K562 (cell line): ENCODE measurements around the gene ATL1. TPM values are rescaled to one million over a fixed set of nuclear protein-coding genes. Genes with fewer than 3 reads are reported as not detected.
A peak's percentile ranks its signal among the peaks of the same experiment; 100 is the strongest.

ENCODE experiments used
- BCOR ChIP-seq: fragments of 450-650 bp; IDR thresholded peaks from 2 replicates; pipeline ENCODE4 v1.6.1; 2016
- CHD1 ChIP-seq: fragments of 200-600 bp; sonication (generic); IDR thresholded peaks from one replicate; pipeline ENCODE4 v1.6.1; 2012; ENCODE audit warnings: mild to moderate bottlenecking, moderate library complexity, low read length, inconsistent platforms
- DLX4 ChIP-seq: fragments of 250-450 bp; sonication (Bioruptor Pico); IDR thresholded peaks from 2 replicates; pipeline ENCODE4 v1.6.1; 2021; ENCODE audit warnings: mild to moderate bottlenecking
- E2F4 ChIP-seq: sonication (generic); formaldehyde crosslinking; IDR thresholded peaks from 2 replicates; pipeline ENCODE4 v1.8.0; 2022; ENCODE audit warnings: mild to moderate bottlenecking, low read depth, missing genetic modification reagents
- ERF ChIP-seq: fragments of 450-650 bp; formaldehyde crosslinking; IDR thresholded peaks from 2 replicates; pipeline ENCODE4 v1.4.0; 2020; ENCODE audit warnings: mild to moderate bottlenecking, mixed read lengths
- FOXA1 ChIP-seq: fragments of 450-650 bp; IDR thresholded peaks from 2 replicates; pipeline ENCODE4 v1.6.1; 2016; ENCODE audit warnings: mild to moderate bottlenecking, borderline replicate concordance
- FOXP1 ChIP-seq: sonication (generic); formaldehyde crosslinking; IDR thresholded peaks from 2 replicates; pipeline ENCODE4 v1.8.0; 2022; ENCODE audit warnings: mild to moderate bottlenecking, missing genetic modification reagents
- HMGN3 ChIP-seq: IDR thresholded peaks from 2 replicates; pipeline ENCODE4 v1.6.1; 2011; ENCODE audit warnings: borderline replicate concordance, low read depth, mild to moderate bottlenecking, mixed read lengths, low read length; ENCODE audit not compliant: insufficient read length; ENCODE audit errors: extremely low read depth
- ID3 ChIP-seq, 2 experiments: fragments of 250-450 bp in 1 of 2; fragments of 450-650 bp in 1 of 2; sonication (Bioruptor Pico) in 1 of 2; IDR thresholded peaks; 2 replicates each; pipeline versions ENCODE4 v1.6.1 to v1.8.0; 2016 to 2021; ENCODE audit warnings: mild to moderate bottlenecking in 2 of 2, moderate library complexity in 2 of 2, missing compliant biosample characterization in 1 of 2, missing genetic modification characterization in 1 of 2
- POLR2A ChIP-seq: fragments of 450-650 bp; conservative IDR thresholded peaks from 2 replicates; pipeline ENCODE4 v1.6.1; 2016
- U2AF1 ChIP-seq: fragments of 200-400 bp; formaldehyde crosslinking; optimal IDR thresholded peaks from 2 replicates; pipeline ENCODE3; 2017; ENCODE audit warnings: mild to moderate bottlenecking, low read depth, low read length, moderate library complexity
- ZNF146 ChIP-seq: IDR thresholded peaks from one replicate; pipeline ENCODE4 v1.6.1; 2018; ENCODE audit warnings: missing compliant biosample characterization; ENCODE audit not compliant: unreplicated experiment
- ZNF165 ChIP-seq: fragments of 250-450 bp; sonication (Bioruptor Pico); IDR thresholded peaks from 2 replicates; pipeline ENCODE4 v1.4.0; 2020; ENCODE audit warnings: borderline replicate concordance
- polyA plus RNA-seq, 8 experiments: library from polyadenylated mRNA; depleted of rRNA in 4 of 8; stranded (reverse) in 5 of 8; unstranded in 3 of 8; fragments of >200 nt; fragmentation: Nextera tagmentation in 2 of 8; fragmentation: Illumina TruSeq in 1 of 8; extraction: Ambion mirVana in 2 of 8; extraction: Trizol in 1 of 8; gene quantifications; 2 replicates each; pipeline versions ENCODE4 v1.2.1 to v1.2.3, GENCODE V29; 2011 to 2014; ENCODE audit warnings: inconsistent platforms in 1 of 8, missing spikeins in 1 of 8
- total RNA-seq, 7 experiments: library from RNA; depleted of rRNA in 6 of 7; stranded (reverse); fragments of >200 nt in 6 of 7; fragmentation: Illumina TruSeq in 2 of 7; extraction: Trizol in 2 of 7; gene quantifications; 2 replicates each; pipeline versions ENCODE4 v1.2.1 to v1.2.3, GENCODE V29; 2011 to 2021; ENCODE audit warnings: low replicate concordance in 1 of 7
- TF ChIP-seq, protein P1 (sequence below): sonication (generic); formaldehyde crosslinking; IDR thresholded peaks from 2 replicates; pipeline ENCODE4 v1.8.0; 2022; ENCODE audit warnings: mild to moderate bottlenecking, missing genetic modification reagents
- TF ChIP-seq, protein P2 (sequence below): sonication (generic); formaldehyde crosslinking; IDR thresholded peaks from 2 replicates; pipeline ENCODE4 v1.8.0; 2023; ENCODE audit warnings: mild to moderate bottlenecking, missing genetic modification reagents

Gene ATL1
- total and polyA plus RNA-seq, 9 of the 15 experiments (the other 6 are each of a cell fraction or from before 2014, with no cell fraction given): 0.04 to 0.16 (median 0.07) TPM; not detected in 4

DNA sequence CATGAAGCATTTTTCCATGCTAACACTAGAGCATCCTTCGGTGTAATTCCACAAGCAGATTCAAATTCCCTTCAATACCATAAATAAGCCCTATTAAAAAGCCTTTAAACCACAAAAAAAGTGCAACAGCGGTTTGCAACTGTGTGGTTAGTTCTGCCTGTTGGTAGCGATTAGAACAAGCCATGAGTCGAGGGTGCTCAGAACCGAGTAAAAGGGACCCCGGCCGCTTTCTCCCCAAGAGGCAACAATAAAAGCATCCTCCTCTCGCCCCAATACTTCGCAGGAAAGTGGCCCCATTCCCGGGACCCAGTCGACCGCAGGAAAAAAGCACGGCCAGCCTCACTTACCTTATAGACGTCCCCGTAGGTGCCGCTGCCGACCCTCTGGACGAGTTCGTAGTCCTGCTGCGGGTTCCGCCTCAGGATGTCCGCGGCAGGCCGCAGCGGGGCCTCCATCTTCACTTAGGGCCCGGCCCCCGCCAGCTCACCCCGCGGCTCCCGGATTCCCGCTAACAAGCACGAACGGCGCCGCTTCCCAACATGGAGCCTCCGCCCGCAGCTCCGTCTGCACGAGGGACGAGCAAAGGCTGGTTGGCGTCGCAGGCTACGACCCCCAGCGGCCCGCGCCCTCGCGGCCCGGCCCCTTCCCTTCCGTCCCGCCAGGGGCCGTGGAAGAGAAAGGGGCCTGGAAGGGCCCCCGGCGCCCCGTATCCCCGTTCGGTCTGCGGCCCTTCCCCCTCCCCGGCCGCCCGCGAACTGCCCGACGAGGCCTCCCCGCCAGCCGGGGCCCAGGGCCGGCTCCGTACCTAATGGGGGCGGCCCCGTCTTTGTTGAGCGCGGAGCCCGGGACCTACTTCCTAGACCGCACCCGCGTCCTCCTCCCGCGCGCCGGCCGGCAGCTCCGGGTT is 28.1 kb upstream of the ATL1 start (continued):
- TF ChIP-seq, protein P1, sequence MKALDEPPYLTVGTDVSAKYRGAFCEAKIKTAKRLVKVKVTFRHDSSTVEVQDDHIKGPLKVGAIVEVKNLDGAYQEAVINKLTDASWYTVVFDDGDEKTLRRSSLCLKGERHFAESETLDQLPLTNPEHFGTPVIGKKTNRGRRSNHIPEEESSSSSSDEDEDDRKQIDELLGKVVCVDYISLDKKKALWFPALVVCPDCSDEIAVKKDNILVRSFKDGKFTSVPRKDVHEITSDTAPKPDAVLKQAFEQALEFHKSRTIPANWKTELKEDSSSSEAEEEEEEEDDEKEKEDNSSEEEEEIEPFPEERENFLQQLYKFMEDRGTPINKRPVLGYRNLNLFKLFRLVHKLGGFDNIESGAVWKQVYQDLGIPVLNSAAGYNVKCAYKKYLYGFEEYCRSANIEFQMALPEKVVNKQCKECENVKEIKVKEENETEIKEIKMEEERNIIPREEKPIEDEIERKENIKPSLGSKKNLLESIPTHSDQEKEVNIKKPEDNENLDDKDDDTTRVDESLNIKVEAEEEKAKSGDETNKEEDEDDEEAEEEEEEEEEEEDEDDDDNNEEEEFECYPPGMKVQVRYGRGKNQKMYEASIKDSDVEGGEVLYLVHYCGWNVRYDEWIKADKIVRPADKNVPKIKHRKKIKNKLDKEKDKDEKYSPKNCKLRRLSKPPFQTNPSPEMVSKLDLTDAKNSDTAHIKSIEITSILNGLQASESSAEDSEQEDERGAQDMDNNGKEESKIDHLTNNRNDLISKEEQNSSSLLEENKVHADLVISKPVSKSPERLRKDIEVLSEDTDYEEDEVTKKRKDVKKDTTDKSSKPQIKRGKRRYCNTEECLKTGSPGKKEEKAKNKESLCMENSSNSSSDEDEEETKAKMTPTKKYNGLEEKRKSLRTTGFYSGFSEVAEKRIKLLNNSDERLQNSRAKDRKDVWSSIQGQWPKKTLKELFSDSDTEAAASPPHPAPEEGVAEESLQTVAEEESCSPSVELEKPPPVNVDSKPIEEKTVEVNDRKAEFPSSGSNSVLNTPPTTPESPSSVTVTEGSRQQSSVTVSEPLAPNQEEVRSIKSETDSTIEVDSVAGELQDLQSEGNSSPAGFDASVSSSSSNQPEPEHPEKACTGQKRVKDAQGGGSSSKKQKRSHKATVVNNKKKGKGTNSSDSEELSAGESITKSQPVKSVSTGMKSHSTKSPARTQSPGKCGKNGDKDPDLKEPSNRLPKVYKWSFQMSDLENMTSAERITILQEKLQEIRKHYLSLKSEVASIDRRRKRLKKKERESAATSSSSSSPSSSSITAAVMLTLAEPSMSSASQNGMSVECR (CRISPR knock-in tag): no peak
- TF ChIP-seq ID3 (CRISPR knock-in tag; IDR thresholded peaks at IDR 0.05) (no peak), ID3 (tag; IDR thresholded peaks at IDR 0.05) (no peak), FOXP1 (CRISPR knock-in tag) (no peak), E2F4 (CRISPR knock-in tag) (no peak), ERF (0 out of 2 replicates have a peak, but pooled peaks have one; percentile 34), ZNF165 (no peak), CHD1 (peak; percentile 50), FOXA1 (no peak), DLX4 (CRISPR knock-in tag) (no peak), ZNF146 (CRISPR knock-in tag) (no peak), BCOR (no peak), POLR2A (peak; percentile 53), U2AF1 (peak; percentile 18), HMGN3 (peak; percentile 5)
- TF ChIP-seq, protein P2, sequence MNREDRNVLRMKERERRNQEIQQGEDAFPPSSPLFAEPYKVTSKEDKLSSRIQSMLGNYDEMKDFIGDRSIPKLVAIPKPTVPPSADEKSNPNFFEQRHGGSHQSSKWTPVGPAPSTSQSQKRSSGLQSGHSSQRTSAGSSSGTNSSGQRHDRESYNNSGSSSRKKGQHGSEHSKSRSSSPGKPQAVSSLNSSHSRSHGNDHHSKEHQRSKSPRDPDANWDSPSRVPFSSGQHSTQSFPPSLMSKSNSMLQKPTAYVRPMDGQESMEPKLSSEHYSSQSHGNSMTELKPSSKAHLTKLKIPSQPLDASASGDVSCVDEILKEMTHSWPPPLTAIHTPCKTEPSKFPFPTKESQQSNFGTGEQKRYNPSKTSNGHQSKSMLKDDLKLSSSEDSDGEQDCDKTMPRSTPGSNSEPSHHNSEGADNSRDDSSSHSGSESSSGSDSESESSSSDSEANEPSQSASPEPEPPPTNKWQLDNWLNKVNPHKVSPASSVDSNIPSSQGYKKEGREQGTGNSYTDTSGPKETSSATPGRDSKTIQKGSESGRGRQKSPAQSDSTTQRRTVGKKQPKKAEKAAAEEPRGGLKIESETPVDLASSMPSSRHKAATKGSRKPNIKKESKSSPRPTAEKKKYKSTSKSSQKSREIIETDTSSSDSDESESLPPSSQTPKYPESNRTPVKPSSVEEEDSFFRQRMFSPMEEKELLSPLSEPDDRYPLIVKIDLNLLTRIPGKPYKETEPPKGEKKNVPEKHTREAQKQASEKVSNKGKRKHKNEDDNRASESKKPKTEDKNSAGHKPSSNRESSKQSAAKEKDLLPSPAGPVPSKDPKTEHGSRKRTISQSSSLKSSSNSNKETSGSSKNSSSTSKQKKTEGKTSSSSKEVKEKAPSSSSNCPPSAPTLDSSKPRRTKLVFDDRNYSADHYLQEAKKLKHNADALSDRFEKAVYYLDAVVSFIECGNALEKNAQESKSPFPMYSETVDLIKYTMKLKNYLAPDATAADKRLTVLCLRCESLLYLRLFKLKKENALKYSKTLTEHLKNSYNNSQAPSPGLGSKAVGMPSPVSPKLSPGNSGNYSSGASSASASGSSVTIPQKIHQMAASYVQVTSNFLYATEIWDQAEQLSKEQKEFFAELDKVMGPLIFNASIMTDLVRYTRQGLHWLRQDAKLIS (CRISPR knock-in tag): peak; percentile 36; the same call in 1 of the 2 replicates
